ENCODE results near the gene PC. TPM values are rescaled to one million over a fixed set of nuclear protein-coding genes. Genes with fewer than 3 reads are reported as not detected.

PC gene
- total and polyA plus RNA-seq, 9 of the 15 experiments (the other 6 are each of a cell fraction or from before 2014, with no cell fraction given): 0.94 to 38.0 (median 8.7) TPM

GRCh38 chr11:66999555-66999954, 41.4 kb upstream of the PC start:
- Histone ChIP-seq H3K79me2 (ENCODE audit: control insufficient read depth, insufficient read depth, low read length) (no peaks in the 10 kb centered on the region), H2AFZ (ENCODE audit: low read depth, low read length) (no peak overlapping the region), H3K9me1 (ENCODE audit: control insufficient read depth, insufficient read depth, low read length) (no peaks in the 10 kb centered on the region), H3K4me2 (ENCODE audit: insufficient read depth, low read length) (no peak overlapping the region), H3K27ac (ENCODE audit: extremely low read depth, low read depth, low read length) (no peak overlapping the region), H3K4me1 (replicated peaks in 1 of 2; ENCODE audit: control insufficient read depth in 2 of 2, insufficient read depth in 2 of 2, low read length in 2 of 2) (peaks cover 0 to 8% of the 10 kb centered on the region in 2 experiments; a peak in 2 of 5 replicates), H3K9me3 (replicated peaks; ENCODE audit: control insufficient read depth, insufficient read depth, low read depth, low read length) (no peaks in the 10 kb centered on the region), H3K36me3 (ENCODE audit: control insufficient read depth, insufficient read depth, low read length) (no peaks in the 10 kb centered on the region), H4K20me1 (replicated peaks; ENCODE audit: control insufficient read depth, insufficient read depth, low read length) (no peaks in the 10 kb centered on the region), H3K9ac (ENCODE audit: insufficient read depth in 1 of 2, low read depth in 2 of 2, low read length in 2 of 2) (no peak overlapping the region), H3K4me3 (no peak overlapping the region), H3K27me3 (ENCODE audit: control insufficient read depth in 2 of 2, insufficient read depth in 2 of 2, low read length in 2 of 2) (peaks cover 0 to 6% of the 10 kb centered on the region in 2 experiments; a peak in 1 of 5 replicates)
- no peak for TF ChIP-seq CBX8 (IDR thresholded peaks at IDR 0.05; ENCODE audit: borderline replicate concordance, extremely low read depth, low read depth, low read length, poor library complexity, severe bottlenecking)
- TF ChIP-seq RBM22 (IDR thresholded peaks at IDR 0.05; ENCODE audit: low read depth, low read length, poor library complexity, severe bottlenecking): no peak
- TF ChIP-seq HDAC3 (IDR thresholded peaks at IDR 0.05; ENCODE audit: borderline replicate concordance, partially characterized antibody): no peak
- no peak for TF ChIP-seq MNT (conservative IDR thresholded peaks at IDR 0.05)
- TF ChIP-seq PML (IDR thresholded peaks at IDR 0.05; ENCODE audit: low read length): no peak
- no peak for TF ChIP-seq ASH1L (IDR thresholded peaks at IDR 0.05; ENCODE audit: borderline replicate concordance, low read depth, partially characterized antibody)
- no peak for TF ChIP-seq MIER1 (IDR thresholded peaks at IDR 0.05; ENCODE audit: low read depth)
- TF ChIP-seq LARP7 (IDR thresholded peaks at IDR 0.05): no peak
- TF ChIP-seq CHD2 (IDR thresholded peaks at IDR 0.05; ENCODE audit: low read depth, low read length): no peak
- TF ChIP-seq DACH1 (IDR thresholded peaks at IDR 0.05; ENCODE audit: partially characterized antibody): no peak
- no peak for TF ChIP-seq BRF1 (IDR thresholded peaks at IDR 0.05; ENCODE audit: borderline replicate concordance, extremely low read depth, insufficient read length)
- no peak for TF ChIP-seq E2F5 (CRISPR knock-in tag; IDR thresholded peaks at IDR 0.05)
- TF ChIP-seq HBP1 (CRISPR knock-in tag; IDR thresholded peaks at IDR 0.05): no peak
- no peak for TF ChIP-seq ZNF274 (IDR thresholded peaks at IDR 0.05; ENCODE audit: borderline replicate concordance, low read depth, low read length)
- TF ChIP-seq HNRNPK (IDR thresholded peaks at IDR 0.05; ENCODE audit: low read depth, low read length, poor library complexity, severe bottlenecking): no peak
- CTCF ChIA-PET (ENCODE audit: low intra/inter-chr PET ratio): no interaction called here
- no TSS peak for BruUV-seq (replicated peaks)
- WGBS (ENCODE audit: insufficient coverage, low coverage, missing lambda C conversion rate): 38% methylated on average over 7 of the region's 7 CpGs
- DNase-seq (ENCODE audit: extremely low read depth in 1 of 4, low spot score in 3 of 4) (no peak), ATAC-seq (no peak), FAIRE-seq (no peak)
- in situ Hi-C loops (cut with MboI): no loop called here
- POLR2A ChIA-PET: no interaction called here
- intact Hi-C loops (cut with micrococcal nuclease): no loop called here
